ENCODE results near the gene TMEM51. TPM values are rescaled to one million over a fixed set of nuclear protein-coding genes. Genes with fewer than 3 reads are reported as not detected.

TMEM51 gene
- total and polyA plus RNA-seq, 2 of the 13 experiments (the other 11 are each of a cell fraction or from before 2014, with no cell fraction given) = 12.2 to 22.3 TPM

GRCh38 chr1:15154480-15155036, 1.0 kb downstream of the TMEM51 start (continued):
- TF ChIP-seq ZNF687 (CRISPR knock-in tag; IDR thresholded peaks at IDR 0.05) = peak; percentile 7; the same call in 1 of the 2 replicates
- peak; percentile 35; the same call in 1 of the 2 replicates for TF ChIP-seq KDM2A (CRISPR knock-in tag; IDR thresholded peaks at IDR 0.05; ENCODE audit: borderline replicate concordance, low read depth)
- TF ChIP-seq SP5 (CRISPR knock-in tag; IDR thresholded peaks at IDR 0.05; ENCODE audit: borderline replicate concordance, low read depth) = 0 out of 2 replicates have a peak, but pooled peaks have one; percentile 7
- peak; percentile 26 for TF ChIP-seq HNRNPLL (IDR thresholded peaks at IDR 0.05; ENCODE audit: low read depth, low read length, poor library complexity, severe bottlenecking)
- TF ChIP-seq ZNF256 (CRISPR knock-in tag; conservative IDR thresholded peaks at IDR 0.05) = no peak
- no peak for TF ChIP-seq ASH2L (IDR thresholded peaks at IDR 0.05; ENCODE audit: insufficient read length, low read depth, low read length)
- TF ChIP-seq ZNF281 (CRISPR knock-in tag; IDR thresholded peaks at IDR 0.05; ENCODE audit: borderline replicate concordance) = peak; percentile 64; the same call in 1 of the 2 replicates
- no peak for TF ChIP-seq ATF6 (CRISPR knock-in tag; conservative IDR thresholded peaks at IDR 0.05)
- TF ChIP-seq PATZ1 (CRISPR knock-in tag; IDR thresholded peaks at IDR 0.05) = peak; percentile 63
- TF ChIP-seq ZGPAT (CRISPR knock-in tag; IDR thresholded peaks at IDR 0.05) = 0 out of 2 replicates have a peak, but pooled peaks have one; percentile 20
- no peak for TF ChIP-seq ZNF773 (CRISPR knock-in tag; IDR thresholded peaks at IDR 0.05; ENCODE audit: borderline replicate concordance)
